ENCODE data around the gene PDSS1.

PDSS1 gene

DNA sequence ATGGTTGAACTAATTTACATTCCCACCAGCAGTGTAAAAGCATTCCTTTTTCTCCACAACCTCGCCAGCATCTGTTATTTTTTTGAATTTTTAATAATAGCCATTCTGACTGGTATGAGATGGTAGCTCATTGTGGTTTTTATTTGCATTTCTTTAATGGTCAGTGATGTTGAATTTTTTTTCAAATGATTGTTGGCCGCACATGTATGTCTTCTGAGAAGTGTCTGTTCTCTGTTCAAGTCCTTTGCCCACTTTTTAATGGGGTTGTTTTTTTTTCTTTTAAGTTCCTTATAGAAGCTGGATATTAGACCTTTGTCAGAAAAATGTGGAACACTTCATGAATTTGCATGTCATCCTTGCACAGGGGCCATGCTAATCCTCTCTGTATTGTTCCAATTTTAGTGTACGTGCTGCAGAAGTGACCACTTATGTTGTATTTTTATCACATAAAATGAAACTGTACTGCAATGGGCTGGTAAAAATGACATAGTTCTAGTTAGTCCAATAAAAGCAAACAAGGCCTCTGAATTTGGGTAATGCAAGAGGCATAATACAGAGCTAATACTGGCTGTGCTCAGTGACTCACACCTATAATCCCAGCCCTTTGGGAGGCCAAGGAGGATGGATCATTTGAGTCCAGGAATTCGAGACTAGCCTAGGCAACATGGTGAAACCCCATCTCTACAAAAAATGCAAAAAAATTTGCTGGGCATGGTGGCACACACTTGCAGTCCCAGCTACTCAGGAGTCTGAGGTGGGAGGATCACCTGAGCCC lies 92.9 kb downstream of the PDSS1 start:
- H3K36me3 ChIP-seq (ENCODE audit: insufficient read depth), result no peaks in the 10 kb centered on the region
- H3K9ac ChIP-seq, result no peak overlapping the region
- no peak overlapping the region for H3K4me2 ChIP-seq
- H3K4me3 ChIP-seq (IDR thresholded peaks at IDR 0.05; ENCODE audit: insufficient read depth, low read depth, low read length), result no peak overlapping the region
- H4K20me1 ChIP-seq (ENCODE audit: insufficient read depth), result no peaks in the 10 kb centered on the region; the same call in 1 of the 2 replicates
- H3K27ac ChIP-seq, result no peak overlapping the region
- TF ChIP-seq, protein P1, sequence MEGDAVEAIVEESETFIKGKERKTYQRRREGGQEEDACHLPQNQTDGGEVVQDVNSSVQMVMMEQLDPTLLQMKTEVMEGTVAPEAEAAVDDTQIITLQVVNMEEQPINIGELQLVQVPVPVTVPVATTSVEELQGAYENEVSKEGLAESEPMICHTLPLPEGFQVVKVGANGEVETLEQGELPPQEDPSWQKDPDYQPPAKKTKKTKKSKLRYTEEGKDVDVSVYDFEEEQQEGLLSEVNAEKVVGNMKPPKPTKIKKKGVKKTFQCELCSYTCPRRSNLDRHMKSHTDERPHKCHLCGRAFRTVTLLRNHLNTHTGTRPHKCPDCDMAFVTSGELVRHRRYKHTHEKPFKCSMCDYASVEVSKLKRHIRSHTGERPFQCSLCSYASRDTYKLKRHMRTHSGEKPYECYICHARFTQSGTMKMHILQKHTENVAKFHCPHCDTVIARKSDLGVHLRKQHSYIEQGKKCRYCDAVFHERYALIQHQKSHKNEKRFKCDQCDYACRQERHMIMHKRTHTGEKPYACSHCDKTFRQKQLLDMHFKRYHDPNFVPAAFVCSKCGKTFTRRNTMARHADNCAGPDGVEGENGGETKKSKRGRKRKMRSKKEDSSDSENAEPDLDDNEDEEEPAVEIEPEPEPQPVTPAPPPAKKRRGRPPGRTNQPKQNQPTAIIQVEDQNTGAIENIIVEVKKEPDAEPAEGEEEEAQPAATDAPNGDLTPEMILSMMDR (conservative IDR thresholded peaks at IDR 0.05; ENCODE audit: low read depth, low read length), result no peak
- no peaks in the 10 kb centered on the region for H3K27me3 ChIP-seq (ENCODE audit: insufficient read depth, low read depth)
- H3K79me2 ChIP-seq (ENCODE audit: insufficient read depth, low read depth), result peaks cover 81% of the 10 kb centered on the region
- no peaks in the 10 kb centered on the region for H3K4me1 ChIP-seq (ENCODE audit: low read depth, poor library complexity, severe bottlenecking)
- no peak overlapping the region for H2AFZ ChIP-seq (ENCODE audit: low read depth)

DNA sequence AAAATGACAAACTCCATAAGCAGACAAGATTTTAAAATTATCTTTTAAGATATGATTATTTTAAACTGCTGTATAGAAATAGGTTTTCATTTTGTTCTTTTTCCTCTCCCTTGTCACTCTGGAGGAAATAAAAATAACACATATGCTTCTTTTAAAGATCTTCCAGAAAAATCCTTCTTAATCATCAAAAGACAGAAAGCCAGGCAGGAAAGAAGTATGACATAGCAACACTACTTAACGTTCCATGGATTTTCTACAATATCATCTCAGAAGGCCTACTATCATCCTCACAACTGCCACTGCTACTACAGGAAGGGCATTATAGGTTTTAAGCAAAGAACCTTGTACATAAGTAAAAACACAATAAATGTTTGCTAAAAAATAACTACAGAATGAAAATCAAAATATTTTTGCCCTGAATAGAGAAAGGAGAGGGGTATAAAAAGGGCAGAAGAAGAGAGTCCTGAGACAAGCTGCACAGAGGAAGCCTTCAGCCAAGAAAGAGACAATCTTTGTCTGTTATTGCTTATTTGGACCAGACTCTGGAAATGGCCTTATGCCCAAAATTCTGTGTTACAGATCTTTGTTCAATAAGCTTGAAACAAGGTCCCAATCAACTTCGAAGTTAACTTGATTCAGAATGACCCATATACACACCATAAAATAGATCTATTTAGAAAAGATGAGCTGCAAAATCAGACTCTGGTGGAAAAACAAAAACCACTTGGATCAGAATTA lies 95.4 kb downstream of the PDSS1 start:
- Histone ChIP-seq H3K4me2 (no peak overlapping the region), H3K27me3 (ENCODE audit: insufficient read depth, low read depth) (no peaks in the 10 kb centered on the region), H3K27ac (no peak overlapping the region), H3K36me3 (ENCODE audit: insufficient read depth) (no peaks in the 10 kb centered on the region), H3K9ac (no peak overlapping the region), H2AFZ (ENCODE audit: low read depth) (no peak overlapping the region), H3K4me3 (IDR thresholded peaks at IDR 0.05; ENCODE audit: insufficient read depth, low read depth, low read length) (no peak overlapping the region), H3K4me1 (ENCODE audit: low read depth, poor library complexity, severe bottlenecking) (peaks cover 6% of the 10 kb centered on the region), H3K79me2 (ENCODE audit: insufficient read depth, low read depth) (peaks cover 83% of the 10 kb centered on the region), H4K20me1 (ENCODE audit: insufficient read depth) (no peaks in the 10 kb centered on the region; the same call in 1 of the 2 replicates)
- TF ChIP-seq, protein P1 (conservative IDR thresholded peaks at IDR 0.05; ENCODE audit: low read depth, low read length), result no peak
